GM12874 (cell line): Measurements from ENCODE around the gene CDCA3.

Experiments used
- CTCF ChIP-seq: IDR thresholded peaks from 2 replicates; pipeline ENCODE4 v1.5.1; 2011; ENCODE audit warnings: low read depth, mild to moderate bottlenecking, control low read depth, low read length, moderate library complexity; ENCODE audit not compliant: insufficient read depth

Gene CDCA3

GRCh38 chr12:6888360-6888759, 37.3 kb upstream of the CDCA3 start:
- TF ChIP-seq CTCF: no peak

- no peak for TF ChIP-seq CTCF
Observed at GRCh38 chr12:6887460-6887859, 36.4 kb upstream of the CDCA3 start.

- TF ChIP-seq CTCF: no peak
Observed at GRCh38 chr12:6884539-6884938, 33.5 kb upstream of the CDCA3 start.

GRCh38 chr12:6883683-6884082, 32.6 kb upstream of the CDCA3 start:
- no peak for TF ChIP-seq CTCF

- TF ChIP-seq CTCF: no peak
Observed at GRCh38 chr12:6883252-6883651, 32.2 kb upstream of the CDCA3 start.

- TF ChIP-seq CTCF: no peak
Observed at GRCh38 chr12:6873094-6874014, 22.3 kb upstream of the CDCA3 start, which contains the start of gene SPSB2. SPSB2 (minus strand) TSS chr12:6873303; CDS start chr12:6872901, 402 bp downstream.

GRCh38 chr12:6872073-6873048, 21.3 kb upstream of the CDCA3 start:
- peak; percentile 99 for TF ChIP-seq CTCF
